PC-9 (cell line): Measurements from ENCODE around the gene CTSE. TPM values are rescaled to one million over a fixed set of nuclear protein-coding genes. Genes with fewer than 3 reads are reported as not detected.

Experiments used
- BruUV-seq: library from RNA; stranded (reverse); fragments of 400-500 nt; replicated peaks from 2 replicates; lab custom pipeline; 2021; lab: Mats Ljungman, UMichigan
- CTCF ChIA-PET: fragments of 300-600 bp; sonication (Branson Sonifier 250); formaldehyde crosslinking; loops from one replicate; lab custom pipeline; 2022; ENCODE audit warnings: antibody characterized with exemption; lab: Charles Lee
- POLR2A ChIA-PET: fragments of 300-600 bp; sonication (Branson Sonifier 250); formaldehyde crosslinking; loops from one replicate; lab custom pipeline; 2022; ENCODE audit warnings: antibody characterized with exemption; ENCODE audit not compliant: unreplicated experiment; lab: Charles Lee
- DNase-seq, 2 experiments: peaks; one replicate each; pipeline versions ENCODE4 v3.0.0 to v3.0.0-alpha.2; 2015 to 2022; ENCODE audit warnings: mixed read lengths in 1 of 2
- H2AFZ ChIP-seq: fragments of 200-600 bp; sonication (generic); 2 replicates; pipeline ENCODE4 v1.8.1; 2017; ENCODE audit warnings: antibody characterized with exemption
- H3F3A ChIP-seq: fragments of 200-600 bp; sonication (generic); 2 replicates; pipeline ENCODE4 v1.8.1; 2017; ENCODE audit warnings: antibody characterized with exemption, mild to moderate bottlenecking, low read depth; ENCODE audit not compliant: insufficient read depth
- H3K27ac ChIP-seq: fragments of 200-600 bp; sonication (generic); 2 replicates; pipeline ENCODE4 v1.6.1; 2016; ENCODE audit warnings: mixed run types
- H3K27me3 ChIP-seq: fragments of 200-600 bp; sonication (generic); 2 replicates; pipeline ENCODE4 v1.6.1; 2016; ENCODE audit warnings: low read depth, mixed run types; ENCODE audit not compliant: insufficient read depth
- H3K36me3 ChIP-seq: fragments of 200-600 bp; sonication (generic); 2 replicates; pipeline ENCODE4 v1.6.1; 2016; ENCODE audit warnings: low read depth, mixed run types
- H3K4me1 ChIP-seq: fragments of 200-600 bp; sonication (generic); replicated peaks from 2 replicates; pipeline ENCODE4 v1.6.1; 2016; ENCODE audit warnings: mixed run types; ENCODE audit not compliant: insufficient read depth
- H3K4me2 ChIP-seq: fragments of 200-600 bp; sonication (generic); 2 replicates; pipeline ENCODE4 v1.6.1; 2017; ENCODE audit warnings: mixed run types
- H3K4me3 ChIP-seq: fragments of 200-600 bp; sonication (generic); 2 replicates; pipeline ENCODE4 v1.6.1; 2016; ENCODE audit warnings: mixed run types
- H3K79me2 ChIP-seq: fragments of 200-600 bp; sonication (generic); 2 replicates; pipeline ENCODE4 v1.6.1; 2017; ENCODE audit warnings: low read depth, mixed run types
- H3K9me2 ChIP-seq: fragments of 200-600 bp; sonication (generic); 2 replicates; pipeline ENCODE4 v1.8.1; 2017; ENCODE audit warnings: mild to moderate bottlenecking; ENCODE audit not compliant: insufficient read depth
- H3K9me3 ChIP-seq: fragments of 200-600 bp; sonication (generic); 2 replicates; pipeline ENCODE4 v1.8.1; 2016; ENCODE audit warnings: low read depth; ENCODE audit not compliant: insufficient read depth
- H4K20me1 ChIP-seq: fragments of 200-600 bp; sonication (generic); 2 replicates; pipeline ENCODE4 v1.8.1; 2017; ENCODE audit not compliant: insufficient read depth
- EZH2 ChIP-seq: fragments of 200-600 bp; sonication (generic); IDR thresholded peaks from 2 replicates; pipeline ENCODE4 v1.8.0; 2017; ENCODE audit warnings: antibody characterized with exemption, low read depth
- intact Hi-C: fragments of 100-400 bp; cut with micrococcal nuclease; formaldehyde crosslinking; loops from one replicate; pipeline ENCODE4 v1.10.0; 2022; ENCODE audit not compliant: unreplicated experiment
- total RNA-seq: library from RNA; stranded (reverse); gene quantifications from 2 replicates; pipeline ENCODE4 v1.2.3, GENCODE V29; 2021
- TF ChIP-seq, protein P1 (sequence below): fragments of 200-600 bp; sonication (generic); conservative IDR thresholded peaks from 2 replicates; pipeline ENCODE4 v1.6.1; 2017; ENCODE audit warnings: mixed run types, antibody characterized with exemption, mild to moderate bottlenecking, moderate library complexity

The CTSE gene
- total RNA-seq, 1 experiment from 2014 or later: 1.2 TPM

DNA sequence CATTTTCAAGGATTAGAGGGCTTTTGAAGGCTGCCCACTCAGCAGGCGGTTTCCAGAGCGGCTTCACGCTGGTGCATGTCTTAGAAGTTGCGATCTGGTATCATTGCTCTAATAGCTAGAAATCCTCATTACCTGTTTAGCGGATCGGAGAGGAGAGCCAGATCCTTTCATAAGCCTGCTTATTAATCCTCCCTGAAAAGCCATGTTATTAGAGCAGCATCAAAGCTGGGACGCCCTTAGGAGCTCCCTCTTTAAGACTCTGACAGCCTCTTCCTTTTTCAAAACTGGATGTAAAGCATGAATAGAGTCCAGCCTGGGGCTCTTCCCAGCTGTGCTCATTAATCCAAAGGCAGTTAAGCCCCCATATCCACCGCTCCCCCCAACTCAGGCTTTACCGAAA lies 13.9 kb upstream of the CTSE start:
- no peaks in the 10 kb centered on the region for H3K9me2 ChIP-seq
- H2AFZ ChIP-seq: no peak overlapping the region
- H3K4me1 ChIP-seq: no peaks in the 10 kb centered on the region
- H4K20me1 ChIP-seq: no peaks in the 10 kb centered on the region
- no peaks in the 10 kb centered on the region for H3K9me3 ChIP-seq
- H3K27me3 ChIP-seq: no peaks in the 10 kb centered on the region
- no peaks in the 10 kb centered on the region for H3K79me2 ChIP-seq
- no peak for TF ChIP-seq EZH2
- TF ChIP-seq, protein P1, sequence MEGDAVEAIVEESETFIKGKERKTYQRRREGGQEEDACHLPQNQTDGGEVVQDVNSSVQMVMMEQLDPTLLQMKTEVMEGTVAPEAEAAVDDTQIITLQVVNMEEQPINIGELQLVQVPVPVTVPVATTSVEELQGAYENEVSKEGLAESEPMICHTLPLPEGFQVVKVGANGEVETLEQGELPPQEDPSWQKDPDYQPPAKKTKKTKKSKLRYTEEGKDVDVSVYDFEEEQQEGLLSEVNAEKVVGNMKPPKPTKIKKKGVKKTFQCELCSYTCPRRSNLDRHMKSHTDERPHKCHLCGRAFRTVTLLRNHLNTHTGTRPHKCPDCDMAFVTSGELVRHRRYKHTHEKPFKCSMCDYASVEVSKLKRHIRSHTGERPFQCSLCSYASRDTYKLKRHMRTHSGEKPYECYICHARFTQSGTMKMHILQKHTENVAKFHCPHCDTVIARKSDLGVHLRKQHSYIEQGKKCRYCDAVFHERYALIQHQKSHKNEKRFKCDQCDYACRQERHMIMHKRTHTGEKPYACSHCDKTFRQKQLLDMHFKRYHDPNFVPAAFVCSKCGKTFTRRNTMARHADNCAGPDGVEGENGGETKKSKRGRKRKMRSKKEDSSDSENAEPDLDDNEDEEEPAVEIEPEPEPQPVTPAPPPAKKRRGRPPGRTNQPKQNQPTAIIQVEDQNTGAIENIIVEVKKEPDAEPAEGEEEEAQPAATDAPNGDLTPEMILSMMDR: no peak
- no peak overlapping the region for H3K4me2 ChIP-seq
- ChIA-PET POLR2A (no interaction called here), CTCF (no interaction called here)
- no peaks in the 10 kb centered on the region for H3K36me3 ChIP-seq
- no peak for DNase-seq
- no peak overlapping the region for H3K4me3 ChIP-seq
- H3F3A ChIP-seq: no peaks in the 10 kb centered on the region
- intact Hi-C loops: no loop called here
- no TSS peak for BruUV-seq
- no peak overlapping the region for H3K27ac ChIP-seq

DNA sequence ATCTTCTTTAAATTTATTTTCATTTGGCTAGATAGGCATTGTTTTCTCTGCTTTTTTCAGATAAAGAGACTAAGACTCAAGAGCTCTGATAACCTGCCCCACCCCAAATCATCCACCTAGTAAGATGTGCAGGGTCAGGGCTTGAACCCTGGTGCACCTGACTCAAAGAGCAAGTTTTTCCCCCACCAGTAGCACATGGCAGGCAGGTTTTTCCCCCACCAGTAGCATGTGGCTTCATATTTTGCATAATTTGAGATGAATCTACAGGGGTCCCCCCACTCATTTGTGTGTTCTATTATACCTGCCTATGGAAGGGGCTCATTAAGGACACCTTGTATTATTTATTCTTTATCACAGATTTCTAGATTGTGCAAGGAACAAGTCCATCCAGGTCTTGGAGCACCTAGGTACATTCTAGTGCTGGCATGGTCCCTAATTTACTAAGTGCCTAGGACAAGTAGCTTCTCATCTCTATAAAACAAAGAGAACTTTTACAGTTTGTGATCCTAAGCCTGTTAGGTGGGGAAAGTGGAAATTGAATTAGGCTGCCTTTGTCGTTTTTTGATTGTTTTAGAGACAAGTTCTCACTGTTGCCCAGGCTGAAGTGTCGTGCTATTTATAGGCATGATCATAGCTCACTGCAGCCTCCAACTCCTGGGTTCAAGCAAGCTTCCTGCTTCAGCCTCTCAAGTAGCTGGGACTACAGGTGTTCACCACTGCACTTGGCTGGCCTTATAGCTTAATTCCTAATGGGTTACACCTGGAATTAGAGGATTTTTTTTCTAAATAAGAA lies 13.2 kb upstream of the CTSE start:
- Histone ChIP-seq H3K27ac (no peak overlapping the region), H3K4me3 (no peak overlapping the region), H4K20me1 (no peaks in the 10 kb centered on the region), H3K9me2 (no peaks in the 10 kb centered on the region), H3K36me3 (no peaks in the 10 kb centered on the region), H3K4me2 (no peak overlapping the region), H3K27me3 (no peaks in the 10 kb centered on the region), H3K4me1 (no peaks in the 10 kb centered on the region), H3K79me2 (no peaks in the 10 kb centered on the region), H2AFZ (no peak overlapping the region), H3K9me3 (no peaks in the 10 kb centered on the region), H3F3A (no peaks in the 10 kb centered on the region)
- BruUV-seq: no TSS peak
- intact Hi-C loops: no loop called here
- ChIA-PET POLR2A (no interaction called here), CTCF (no interaction called here)
- no peak for DNase-seq
- TF ChIP-seq, protein P1: no peak
- no peak for TF ChIP-seq EZH2

DNA sequence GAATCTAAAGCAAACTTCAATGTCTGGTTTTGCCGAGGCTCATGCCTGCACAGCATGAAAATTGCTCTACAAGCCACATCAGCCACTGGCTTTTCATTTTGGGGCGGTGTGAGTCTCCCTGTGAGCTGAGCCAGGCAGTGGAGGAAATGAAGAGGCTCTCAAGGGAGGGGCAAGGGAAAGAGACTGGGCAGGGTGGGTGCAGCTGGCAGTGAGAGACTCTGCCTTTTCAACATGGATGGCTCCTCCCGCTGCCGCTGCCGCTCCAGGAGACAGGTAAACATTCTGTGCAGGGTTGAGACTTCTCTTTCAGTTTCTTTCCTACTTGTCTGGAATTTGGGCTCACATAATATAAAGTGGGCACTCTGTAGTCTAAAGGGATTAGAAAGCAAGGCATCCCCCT lies 11.3 kb upstream of the CTSE start:
- no peaks in the 10 kb centered on the region for H3K27me3 ChIP-seq
- no peaks in the 10 kb centered on the region for H3K36me3 ChIP-seq
- H3K9me3 ChIP-seq: no peaks in the 10 kb centered on the region
- H3K79me2 ChIP-seq: no peaks in the 10 kb centered on the region
- DNase-seq: no peak
- CTCF ChIA-PET: no interaction called here
- no peaks in the 10 kb centered on the region for H4K20me1 ChIP-seq
- H3K4me3 ChIP-seq: no peak overlapping the region
- POLR2A ChIA-PET: no interaction called here
- H3K4me1 ChIP-seq: peaks cover 5% of the 10 kb centered on the region; the same call in 1 of the 2 replicates
- BruUV-seq: no TSS peak
- intact Hi-C loops: no loop called here
- H3K4me2 ChIP-seq: no peak overlapping the region
- no peak overlapping the region for H2AFZ ChIP-seq
- no peaks in the 10 kb centered on the region; the same call in 1 of the 2 replicates for H3F3A ChIP-seq
- no peak overlapping the region for H3K27ac ChIP-seq
- no peak for TF ChIP-seq EZH2
- TF ChIP-seq, protein P1: no peak
- no peaks in the 10 kb centered on the region for H3K9me2 ChIP-seq
